Pulmonary artery endothelial cell (primary cell): Measurements from ENCODE around the gene AKAP5. TPM values are rescaled to one million over a fixed set of nuclear protein-coding genes. Genes with fewer than 3 reads are reported as not detected.
"Not testable (repeated sequence)": the region's sequence is repeated elsewhere in the genome, so short reads cannot be mapped to it uniquely, and the experiment has no call there.

ENCODE experiments used
- DNase-seq: peaks from one replicate; pipeline ENCODE4 v3.0.0-alpha.2; 2011; ENCODE audit warnings: low read depth, low spot score
- total RNA-seq: library from RNA; depleted of rRNA; stranded (reverse); fragments of >200 nt; gene quantifications from 2 replicates; pipeline ENCODE4 v1.2.3, GENCODE V29; 2014

The AKAP5 gene
- total RNA-seq, 1 donor from 2014 or later, result 0.53 TPM

GRCh38 chr14:64502456-64502855 is 37.2 kb downstream of the AKAP5 start:
- no peak for DNase-seq

- no peak for DNase-seq
Measured at GRCh38 chr14:64502887-64503433, 37.7 kb downstream of the AKAP5 start.

- DNase-seq, result peak; percentile 82
Measured at GRCh38 chr14:64503434-64504309, 38.4 kb downstream of the AKAP5 start, which contains the start of gene ZBTB25. Gene ZBTB25 (minus strand): TSS chr14:64503838. CDS start chr14:64490533, 13,305 bp downstream.

- peak; percentile 62 for DNase-seq
Measured at GRCh38 chr14:64504310-64504896, 39.1 kb downstream of the AKAP5 start, which contains the start of gene ZBTB1. Gene ZBTB1 (plus strand): TSS chr14:64504770. CDS start chr14:64521505, 16,735 bp downstream.

- peak; percentile 53 for DNase-seq
Measured at GRCh38 chr14:64504897-64505794, 39.8 kb downstream of the AKAP5 start.

- no peak for DNase-seq
Measured at GRCh38 chr14:64506721-64507120, 41.4 kb downstream of the AKAP5 start.

- DNase-seq, result no peak
Measured at GRCh38 chr14:64507376-64508156, 42.3 kb downstream of the AKAP5 start.

- DNase-seq, result no peak
Measured at GRCh38 chr14:64508215-64508776, 43.0 kb downstream of the AKAP5 start.

- no peak for DNase-seq
Measured at GRCh38 chr14:64509036-64509435, 43.7 kb downstream of the AKAP5 start.

- DNase-seq, result no peak
Measured at GRCh38 chr14:64510825-64511671, 45.7 kb downstream of the AKAP5 start.

- DNase-seq, result no peak
Measured at GRCh38 chr14:64513271-64513670, 48.0 kb downstream of the AKAP5 start.

- no peak for DNase-seq
Measured at GRCh38 chr14:64515053-64515452, 49.8 kb downstream of the AKAP5 start.

- DNase-seq, result no peak
Measured at GRCh38 chr14:64516969-64517368, 51.7 kb downstream of the AKAP5 start.

- not testable (repeated sequence) for DNase-seq
Measured at GRCh38 chr14:64517667-64518066, 52.4 kb downstream of the AKAP5 start.

- DNase-seq, result no peak
Measured at GRCh38 chr14:64518229-64518628, 52.9 kb downstream of the AKAP5 start.

GRCh38 chr14:64520699-64521098 is 55.4 kb downstream of the AKAP5 start:
- no peak for DNase-seq

- DNase-seq, result no peak
Measured at GRCh38 chr14:64522591-64523355, 57.5 kb downstream of the AKAP5 start.
